Amygdala (tissue), 56 donors: ENCODE results near the gene ACTR1B.
"Not testable (repeated sequence)": the region's sequence is repeated elsewhere in the genome, so short reads cannot be mapped to it uniquely, and the experiment has no call there.

Experiments
- DNase-seq, 56 donors: peaks; one replicate each; lab custom pipeline; 2025; lab: John Stamatoyannopoulos, UW

Gene ACTR1B

DNA sequence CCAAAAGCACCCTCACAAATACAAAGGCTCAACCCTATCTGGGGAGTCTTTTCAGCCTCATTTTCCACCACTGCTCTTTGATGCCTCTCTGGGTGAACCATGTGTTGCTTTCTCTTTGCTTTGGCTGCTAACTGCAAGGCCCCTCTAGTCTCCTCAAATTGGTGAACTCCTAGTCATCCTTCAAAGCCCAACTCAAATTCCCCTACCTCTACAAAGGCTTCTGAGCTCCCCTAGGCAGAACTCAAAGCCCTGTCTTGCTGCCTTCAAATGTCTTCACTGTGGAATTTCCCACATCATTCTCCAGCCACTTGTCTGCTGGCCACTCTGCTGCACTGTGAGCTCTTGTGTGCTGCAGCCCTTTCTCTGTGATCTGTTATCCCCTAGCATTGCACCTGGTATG is 40.9 kb downstream of the ACTR1B start:
- not testable (repeated sequence) for DNase-seq

- not testable (repeated sequence) for DNase-seq
Measured at GRCh38 chr2:97620492-97620891, 43.4 kb downstream of the ACTR1B start.

GRCh38 chr2:97618939-97619827 is 44.7 kb downstream of the ACTR1B start:
- not testable (repeated sequence) for DNase-seq

DNA sequence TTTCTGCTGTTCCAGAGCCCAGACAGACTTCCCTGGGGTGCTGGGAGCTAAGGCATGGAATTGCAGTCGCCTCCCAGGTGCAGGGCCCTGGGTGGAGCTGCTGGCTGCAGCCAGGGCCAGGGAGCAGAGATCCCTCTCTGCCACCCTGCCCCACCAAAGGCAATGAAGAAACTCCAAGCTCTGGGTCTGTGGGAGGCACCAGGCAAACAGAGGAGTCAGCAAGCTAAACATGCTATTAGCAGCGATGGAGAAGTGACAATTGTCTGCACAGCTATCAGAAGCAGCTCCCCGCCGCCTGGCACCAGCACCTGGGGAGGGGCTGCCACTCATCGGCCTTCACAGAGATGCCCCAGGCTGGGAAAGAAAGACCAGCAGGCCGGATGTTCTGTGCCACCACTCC is 45.9 kb downstream of the ACTR1B start:
- DNase-seq: no peak

DNA sequence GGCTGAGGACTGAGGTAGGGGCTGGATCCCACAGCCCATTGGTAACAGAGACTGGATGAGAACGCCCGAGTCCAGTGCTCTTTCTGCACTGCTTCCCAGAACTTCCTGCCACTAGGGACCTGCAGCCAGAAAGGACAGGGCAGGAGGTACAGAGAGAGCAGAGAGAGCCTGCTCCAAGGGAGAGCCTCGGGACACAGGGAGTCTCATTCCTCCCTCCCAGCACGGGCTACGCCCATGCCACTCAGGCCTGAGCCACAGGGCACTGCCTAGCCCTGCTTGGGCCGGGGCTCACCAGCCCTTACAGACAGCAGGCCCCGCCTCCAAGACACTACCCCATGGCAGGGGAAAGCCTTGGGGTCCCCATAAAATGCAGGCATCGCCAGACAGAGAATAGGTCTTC is 48.1 kb downstream of the ACTR1B start:
- not testable (repeated sequence) for DNase-seq

GRCh38 chr2:97611895-97612294 is 51.9 kb downstream of the ACTR1B start:
- not testable (repeated sequence) for DNase-seq

DNA sequence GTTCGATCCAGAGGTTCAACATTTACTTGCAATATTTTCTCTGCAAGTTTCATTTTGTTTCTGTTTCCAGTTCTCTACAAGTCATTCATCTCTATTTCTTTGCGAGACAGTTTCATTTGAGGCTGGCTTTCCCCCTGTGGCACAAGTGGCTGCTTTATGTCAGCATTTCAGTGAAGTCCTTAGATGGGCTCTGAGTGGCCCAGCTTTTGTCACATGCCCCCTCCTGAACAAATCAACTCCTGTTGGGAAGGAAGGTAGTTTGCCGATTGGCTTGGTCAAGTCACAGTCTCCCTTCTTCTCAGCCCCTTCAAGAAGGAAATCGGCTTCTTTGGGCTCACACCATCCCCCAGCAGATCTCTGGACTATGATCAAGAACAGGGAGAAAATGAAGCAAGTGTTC is 55.1 kb downstream of the ACTR1B start:
- DNase-seq: not testable (repeated sequence)
